Karpas-422 (cell line): ENCODE results near the gene CCL15. TPM values are rescaled to one million over a fixed set of nuclear protein-coding genes. Genes with fewer than 3 reads are reported as not detected.

ENCODE experiments used
- DNase-seq: peaks from one replicate; pipeline ENCODE4 v3.0.0-alpha.2; 2015
- H2AFZ ChIP-seq: fragments of 200-600 bp; sonication (generic); 2 replicates; pipeline ENCODE4 v1.6.1; 2014; ENCODE audit warnings: antibody characterized with exemption, low read length, mixed read lengths
- H3K27ac ChIP-seq: fragments of 200-600 bp; sonication (generic); 2 replicates; pipeline ENCODE4 v1.5.1; 2014; ENCODE audit warnings: mild to moderate bottlenecking, low read length, moderate library complexity
- H3K27me3 ChIP-seq: fragments of 200-600 bp; sonication (generic); 2 replicates; pipeline ENCODE4 v1.6.1; 2014; ENCODE audit warnings: low read length, mixed read lengths
- H3K36me3 ChIP-seq: fragments of 200-600 bp; sonication (generic); 2 replicates; pipeline ENCODE4 v1.6.1; 2014; ENCODE audit warnings: low read length, mixed read lengths; ENCODE audit not compliant: insufficient read depth
- H3K4me1 ChIP-seq: fragments of 200-600 bp; sonication (generic); 2 replicates; pipeline ENCODE4 v1.6.1; 2014; ENCODE audit warnings: mild to moderate bottlenecking, low read length, mixed read lengths
- H3K4me2 ChIP-seq: fragments of 200-600 bp; sonication (generic); 2 replicates; pipeline ENCODE4 v1.6.1; 2014; ENCODE audit warnings: low read length, low read depth, mild to moderate bottlenecking; ENCODE audit not compliant: poor library complexity, severe bottlenecking
- H3K4me3 ChIP-seq: fragments of 200-600 bp; sonication (generic); 2 replicates; pipeline ENCODE4 v1.5.1; 2014; ENCODE audit warnings: mild to moderate bottlenecking, antibody characterized with exemption, low read length, mixed read lengths
- H3K79me2 ChIP-seq: fragments of 200-600 bp; sonication (generic); 2 replicates; pipeline ENCODE4 v1.6.1; 2014; ENCODE audit warnings: mild to moderate bottlenecking, low read length, mixed read lengths
- H3K9ac ChIP-seq: fragments of 200-600 bp; sonication (generic); 2 replicates; pipeline ENCODE4 v1.6.0; 2014; ENCODE audit warnings: low read length
- H3K9me2 ChIP-seq: fragments of 200-600 bp; sonication (generic), shearing (Covaris generic); replicated peaks from 2 replicates; pipeline ENCODE4 v1.6.0; 2014; ENCODE audit warnings: mild to moderate bottlenecking, low read length, moderate library complexity; ENCODE audit not compliant: insufficient read depth
- H3K9me3 ChIP-seq: fragments of 300-700, 200-600 bp; sonication (generic); 2 replicates; pipeline ENCODE4 v1.6.1; 2014; ENCODE audit warnings: low read length, mixed read lengths
- H4K20me1 ChIP-seq: fragments of 200-600 bp; sonication (generic); 2 replicates; pipeline ENCODE4 v1.6.1; 2014; ENCODE audit warnings: mild to moderate bottlenecking, antibody characterized with exemption, low read length, low read depth; ENCODE audit not compliant: insufficient read depth
- total RNA-seq: library from RNA; depleted of rRNA; stranded (reverse); fragments of >200 nt; shearing (Covaris generic); gene quantifications from 2 replicates; pipeline ENCODE4 v1.2.3, GENCODE V29; 2014; ENCODE audit warnings: low replicate concordance; rRNA removed

Gene CCL15
- total RNA-seq, result not detected in 2 replicates

DNA sequence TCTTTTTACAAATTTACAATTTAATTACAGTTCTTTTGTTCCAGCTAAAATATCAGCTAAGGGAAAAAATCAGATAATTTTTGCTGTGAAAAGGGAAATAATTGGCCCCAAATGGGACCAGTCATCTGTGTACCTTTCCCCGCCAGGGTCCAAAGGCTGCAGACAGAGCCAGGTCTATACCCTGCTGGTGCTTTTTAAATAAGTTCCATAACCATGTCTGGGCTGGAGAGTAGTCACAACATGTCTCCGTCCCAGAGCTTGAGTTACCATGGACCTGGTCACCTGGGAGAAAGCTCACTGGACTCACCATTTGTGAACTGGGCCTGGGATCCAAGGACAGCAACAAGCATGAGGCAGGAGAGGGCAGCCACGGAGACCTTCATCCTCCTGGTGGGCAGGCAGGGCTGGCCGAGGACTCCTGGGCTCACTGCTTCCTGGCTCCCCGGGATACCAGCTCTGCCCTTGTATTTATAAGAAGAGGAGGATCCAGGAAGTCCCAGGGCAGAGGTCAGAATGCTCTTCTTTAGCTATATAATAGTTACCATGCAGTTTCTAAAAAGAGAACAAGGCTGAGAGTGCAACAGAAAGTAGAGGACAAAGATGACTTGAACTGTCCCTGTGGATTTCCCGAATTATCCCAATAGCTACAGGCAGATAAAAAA is at the start of gene CCL15:
Gene CCL15, minus strand, starts transcription at position 444 of the 662 bp plus-strand sequence. Its CDS starts 61 bp downstream, at position 383.
- no peak for DNase-seq
- Histone ChIP-seq H2AFZ (no peak within 1 kb of the TSS), H3K9me3 (no peaks in the 10 kb centered on the region), H4K20me1 (no peaks in the 10 kb centered on the region), H3K79me2 (no peaks in the 10 kb centered on the region), H3K36me3 (no peaks in the 10 kb centered on the region), H3K9ac (no peak within 1 kb of the TSS), H3K4me1 (no peaks in the 10 kb centered on the region), H3K27ac (no peak within 1 kb of the TSS), H3K4me2 (no peak within 1 kb of the TSS), H3K4me3 (no peak within 1 kb of the TSS), H3K27me3 (no peaks in the 10 kb centered on the region), H3K9me2 (no peaks in the 10 kb centered on the region)

- Histone ChIP-seq H3K9me2 (no peaks in the 10 kb centered on the region), H3K27ac (no peak overlapping the region), H3K4me1 (peaks cover 3% of the 10 kb centered on the region; the same call in 1 of the 2 replicates), H4K20me1 (no peaks in the 10 kb centered on the region), H3K9ac (no peak overlapping the region), H3K79me2 (no peaks in the 10 kb centered on the region), H3K36me3 (no peaks in the 10 kb centered on the region), H3K9me3 (peaks cover 14% of the 10 kb centered on the region; the same call in 1 of the 2 replicates), H3K4me2 (no peak overlapping the region), H2AFZ (no peak overlapping the region), H3K27me3 (peaks cover 6% of the 10 kb centered on the region; the same call in 1 of the 2 replicates), H3K4me3 (no peak overlapping the region)
- peak; percentile 7 for DNase-seq
Observed at GRCh38 chr17:36049643-36050042, 48.3 kb upstream of the CCL15 start.

- no peak overlapping the region for H3K4me3 ChIP-seq
- H4K20me1 ChIP-seq, result no peaks in the 10 kb centered on the region
- H3K9ac ChIP-seq, result no peak overlapping the region
- no peak overlapping the region for H2AFZ ChIP-seq
- H3K36me3 ChIP-seq, result no peaks in the 10 kb centered on the region
- no peak overlapping the region for H3K27ac ChIP-seq
- no peak overlapping the region for H3K4me2 ChIP-seq
- no peaks in the 10 kb centered on the region for H3K9me2 ChIP-seq
- DNase-seq, result no peak
- peaks cover 6% of the 10 kb centered on the region; the same call in 1 of the 2 replicates for H3K27me3 ChIP-seq
- no peaks in the 10 kb centered on the region for H3K79me2 ChIP-seq
- H3K4me1 ChIP-seq, result peaks cover 3% of the 10 kb centered on the region; the same call in 1 of the 2 replicates
- peaks cover 14% of the 10 kb centered on the region; the same call in 1 of the 2 replicates for H3K9me3 ChIP-seq
Observed at GRCh38 chr17:36048066-36048465, 46.7 kb upstream of the CCL15 start.

GRCh38 chr17:36036235-36036634 is 34.9 kb upstream of the CCL15 start:
- Histone ChIP-seq H2AFZ (no peak overlapping the region), H3K9ac (no peak overlapping the region), H3K4me2 (no peak overlapping the region), H3K4me1 (peaks cover 27% of the 10 kb centered on the region), H3K27ac (no peak overlapping the region), H3K36me3 (no peaks in the 10 kb centered on the region), H3K27me3 (no peaks in the 10 kb centered on the region), H4K20me1 (no peaks in the 10 kb centered on the region), H3K4me3 (no peak overlapping the region), H3K9me3 (no peaks in the 10 kb centered on the region), H3K9me2 (no peaks in the 10 kb centered on the region), H3K79me2 (no peaks in the 10 kb centered on the region)
- DNase-seq, result peak; percentile 36

DNA sequence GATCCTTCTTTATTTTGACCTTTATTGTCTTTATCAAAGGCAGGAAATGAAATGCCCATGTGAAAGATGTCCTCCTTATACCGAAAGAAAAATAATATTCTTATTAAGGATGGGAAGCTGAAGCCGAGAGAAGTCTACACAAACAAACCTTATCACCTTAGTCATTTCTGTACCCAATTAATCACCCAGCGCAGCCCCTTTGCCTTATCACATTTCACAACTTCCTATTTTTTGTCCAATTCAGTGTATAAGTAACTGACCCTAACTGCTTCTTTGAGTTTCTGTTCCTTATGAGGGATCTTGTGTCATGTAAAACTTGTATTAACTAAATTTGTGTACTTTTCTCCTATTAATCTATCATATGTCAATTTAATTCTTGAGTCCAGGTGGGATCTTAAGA is 32.8 kb upstream of the CCL15 start:
- Histone ChIP-seq H3K27me3 (no peaks in the 10 kb centered on the region), H3K27ac (no peak overlapping the region), H4K20me1 (no peaks in the 10 kb centered on the region), H3K4me1 (peaks cover 27% of the 10 kb centered on the region), H3K9ac (no peak overlapping the region), H3K36me3 (no peaks in the 10 kb centered on the region), H3K4me2 (peak overlapping the region; percentile 38), H3K9me2 (no peaks in the 10 kb centered on the region), H3K9me3 (no peaks in the 10 kb centered on the region), H3K79me2 (no peaks in the 10 kb centered on the region), H2AFZ (no peak overlapping the region), H3K4me3 (no peak overlapping the region)
- DNase-seq, result peak; percentile 66

GRCh38 chr17:36030956-36031355 is 29.6 kb upstream of the CCL15 start:
- peak; percentile 25 for DNase-seq
- no peak overlapping the region for H3K4me3 ChIP-seq
- no peaks in the 10 kb centered on the region for H3K36me3 ChIP-seq
- H3K27ac ChIP-seq, result no peak overlapping the region
- no peaks in the 10 kb centered on the region for H3K9me2 ChIP-seq
- no peaks in the 10 kb centered on the region for H4K20me1 ChIP-seq
- H3K4me2 ChIP-seq, result no peak overlapping the region
- no peaks in the 10 kb centered on the region for H3K79me2 ChIP-seq
- H3K9me3 ChIP-seq, result no peaks in the 10 kb centered on the region
- H3K4me1 ChIP-seq, result peaks cover 19% of the 10 kb centered on the region
- no peak overlapping the region for H2AFZ ChIP-seq
- no peak overlapping the region for H3K9ac ChIP-seq
- no peaks in the 10 kb centered on the region for H3K27me3 ChIP-seq

DNA sequence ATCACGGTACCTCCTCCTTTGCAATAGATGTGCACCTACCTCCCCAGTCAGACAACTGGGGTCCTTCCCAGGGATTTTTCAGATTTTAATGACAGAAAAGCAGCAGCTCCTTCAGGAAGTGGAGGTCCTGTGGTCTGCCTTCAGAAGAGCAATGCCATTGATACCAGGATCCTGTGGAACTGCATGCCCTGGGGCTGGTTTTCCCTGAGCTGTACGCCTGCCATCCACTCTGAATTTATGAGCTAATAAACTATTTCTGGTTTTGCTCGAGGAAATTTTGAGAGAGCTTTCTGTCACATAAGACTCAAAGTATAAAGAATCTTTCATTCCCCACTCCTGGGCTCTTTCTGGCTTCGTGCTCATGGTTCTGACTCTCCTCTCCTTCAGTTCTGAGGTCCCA is 26.4 kb upstream of the CCL15 start:
- Histone ChIP-seq H3K9me3 (no peaks in the 10 kb centered on the region), H3K36me3 (no peaks in the 10 kb centered on the region), H3K4me2 (no peak overlapping the region), H4K20me1 (no peaks in the 10 kb centered on the region), H2AFZ (no peak overlapping the region), H3K27me3 (no peaks in the 10 kb centered on the region), H3K9ac (no peak overlapping the region), H3K27ac (no peak overlapping the region), H3K79me2 (no peaks in the 10 kb centered on the region), H3K4me3 (no peak overlapping the region), H3K9me2 (no peaks in the 10 kb centered on the region), H3K4me1 (no peaks in the 10 kb centered on the region)
- no peak for DNase-seq

GRCh38 chr17:36024106-36024869 is 22.9 kb upstream of the CCL15 start:
- Histone ChIP-seq H3K36me3 (no peaks in the 10 kb centered on the region), H3K9ac (no peak overlapping the region)
- DNase-seq, result no peak

More at GRCh38 chr17:36024106-36024869, 22.9 kb upstream of the CCL15 start:
- H3K79me2 ChIP-seq, result no peaks in the 10 kb centered on the region
- no peaks in the 10 kb centered on the region for H4K20me1 ChIP-seq
- H3K9me2 ChIP-seq, result no peaks in the 10 kb centered on the region
- no peaks in the 10 kb centered on the region for H3K27me3 ChIP-seq
- no peak overlapping the region for H3K4me3 ChIP-seq
- no peaks in the 10 kb centered on the region for H3K9me3 ChIP-seq
- no peak overlapping the region for H3K4me2 ChIP-seq
- H3K27ac ChIP-seq, result no peak overlapping the region
- H2AFZ ChIP-seq, result no peak overlapping the region
- no peaks in the 10 kb centered on the region for H3K4me1 ChIP-seq
